ENCODE results near the gene MUC2. TPM values are rescaled to one million over a fixed set of nuclear protein-coding genes. Genes with fewer than 3 reads are reported as not detected.

MUC2 gene
- total RNA-seq, 2 experiments from 2014 or later, result not detected

DNA sequence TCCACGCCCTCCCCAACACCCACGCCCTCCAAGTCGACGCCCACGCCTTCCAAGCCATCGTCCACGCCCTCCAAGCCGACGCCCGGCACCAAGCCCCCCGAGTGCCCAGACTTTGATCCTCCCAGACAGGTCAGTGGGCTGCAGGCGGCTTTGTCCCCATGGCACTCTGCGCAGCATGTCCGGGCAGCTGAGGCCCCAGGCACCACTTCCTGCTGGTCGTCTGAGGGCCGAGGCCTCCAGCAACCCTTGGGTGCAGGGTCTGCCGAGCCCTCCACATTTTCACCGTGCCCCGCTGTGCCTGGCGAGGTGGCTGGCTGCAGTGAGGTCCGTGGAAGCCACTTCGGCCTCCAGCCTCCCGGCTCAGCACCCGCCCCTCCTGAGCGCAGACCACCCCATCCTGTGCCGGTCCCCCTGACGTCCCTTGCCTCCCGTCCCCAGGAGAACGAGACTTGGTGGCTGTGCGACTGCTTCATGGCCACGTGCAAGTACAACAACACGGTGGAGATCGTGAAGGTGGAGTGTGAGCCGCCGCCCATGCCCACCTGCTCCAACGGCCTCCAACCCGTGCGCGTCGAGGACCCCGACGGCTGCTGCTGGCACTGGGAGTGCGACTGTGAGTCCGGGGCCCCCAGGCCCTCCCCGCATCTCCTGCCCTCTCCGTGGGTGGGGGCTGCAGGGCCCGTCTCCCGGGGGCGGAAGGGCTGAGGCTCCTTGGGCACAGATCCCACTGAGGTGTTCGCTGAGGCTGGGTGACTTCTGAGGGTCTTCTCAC lies 26.8 kb downstream of the MUC2 start:
- Mint-ChIP-seq H3K27me3 (no peaks in the 10 kb centered on the region), H3K9me3 (no peaks in the 10 kb centered on the region), H3K4me1 (ENCODE audit: low read depth) (no peaks in the 10 kb centered on the region), H3K4me3 (no peak overlapping the region), H3K36me3 (ENCODE audit: low read depth) (no peaks in the 10 kb centered on the region), H3K27ac (no peak overlapping the region)
- DNase-seq (no peak), ATAC-seq (no peak)
- TF ChIP-seq, protein P1, sequence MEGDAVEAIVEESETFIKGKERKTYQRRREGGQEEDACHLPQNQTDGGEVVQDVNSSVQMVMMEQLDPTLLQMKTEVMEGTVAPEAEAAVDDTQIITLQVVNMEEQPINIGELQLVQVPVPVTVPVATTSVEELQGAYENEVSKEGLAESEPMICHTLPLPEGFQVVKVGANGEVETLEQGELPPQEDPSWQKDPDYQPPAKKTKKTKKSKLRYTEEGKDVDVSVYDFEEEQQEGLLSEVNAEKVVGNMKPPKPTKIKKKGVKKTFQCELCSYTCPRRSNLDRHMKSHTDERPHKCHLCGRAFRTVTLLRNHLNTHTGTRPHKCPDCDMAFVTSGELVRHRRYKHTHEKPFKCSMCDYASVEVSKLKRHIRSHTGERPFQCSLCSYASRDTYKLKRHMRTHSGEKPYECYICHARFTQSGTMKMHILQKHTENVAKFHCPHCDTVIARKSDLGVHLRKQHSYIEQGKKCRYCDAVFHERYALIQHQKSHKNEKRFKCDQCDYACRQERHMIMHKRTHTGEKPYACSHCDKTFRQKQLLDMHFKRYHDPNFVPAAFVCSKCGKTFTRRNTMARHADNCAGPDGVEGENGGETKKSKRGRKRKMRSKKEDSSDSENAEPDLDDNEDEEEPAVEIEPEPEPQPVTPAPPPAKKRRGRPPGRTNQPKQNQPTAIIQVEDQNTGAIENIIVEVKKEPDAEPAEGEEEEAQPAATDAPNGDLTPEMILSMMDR (IDR thresholded peaks at IDR 0.05), result no peak
- intact Hi-C loops (cut with micrococcal nuclease), result no loop called here
- CTCF ChIA-PET, result no interaction called here
- POLR2A ChIA-PET, result no interaction called here

DNA sequence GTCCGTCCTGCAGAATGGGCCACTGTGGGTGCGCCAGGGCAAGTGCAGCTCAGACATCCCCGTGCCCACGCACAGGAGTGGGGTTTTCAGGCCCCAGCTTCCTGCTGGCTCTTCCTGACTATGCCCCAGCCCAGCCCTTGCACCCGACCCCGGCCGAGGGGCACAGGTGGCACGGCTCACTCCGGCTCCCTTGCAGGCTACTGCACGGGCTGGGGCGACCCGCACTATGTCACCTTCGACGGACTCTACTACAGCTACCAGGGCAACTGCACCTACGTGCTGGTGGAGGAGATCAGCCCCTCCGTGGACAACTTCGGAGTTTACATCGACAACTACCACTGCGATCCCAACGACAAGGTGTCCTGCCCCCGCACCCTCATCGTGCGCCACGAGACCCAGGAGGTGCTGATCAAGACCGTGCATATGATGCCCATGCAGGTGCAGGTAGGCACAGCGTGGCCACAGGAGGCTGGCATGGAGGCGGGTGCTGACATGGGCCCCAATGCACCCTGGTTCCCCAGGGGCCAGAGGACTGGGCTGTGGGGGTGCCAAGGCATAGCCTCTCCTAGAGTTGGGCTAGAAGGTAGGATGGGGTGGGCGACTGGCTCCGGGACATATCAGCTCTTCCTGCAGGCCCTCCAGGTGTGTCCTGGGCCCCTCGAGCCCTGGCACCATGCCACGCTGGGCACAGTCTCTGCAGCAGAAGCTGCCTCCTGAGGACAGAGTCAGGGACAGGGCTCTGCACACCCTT lies 27.7 kb downstream of the MUC2 start:
- TF ChIP-seq, protein P1 (IDR thresholded peaks at IDR 0.05), result no peak
- H3K4me1 Mint-ChIP-seq (ENCODE audit: low read depth), result no peaks in the 10 kb centered on the region
- ChIA-PET CTCF (no interaction called here), POLR2A (no interaction called here)
- no peaks in the 10 kb centered on the region for H3K36me3 Mint-ChIP-seq (ENCODE audit: low read depth)
- H3K9me3 Mint-ChIP-seq, result no peaks in the 10 kb centered on the region
- H3K4me3 Mint-ChIP-seq, result no peak overlapping the region
- no peaks in the 10 kb centered on the region for H3K27me3 Mint-ChIP-seq
- ATAC-seq, result no peak
- no peak overlapping the region for H3K27ac Mint-ChIP-seq
- no peak for DNase-seq
- intact Hi-C loops (cut with micrococcal nuclease), result no loop called here

DNA sequence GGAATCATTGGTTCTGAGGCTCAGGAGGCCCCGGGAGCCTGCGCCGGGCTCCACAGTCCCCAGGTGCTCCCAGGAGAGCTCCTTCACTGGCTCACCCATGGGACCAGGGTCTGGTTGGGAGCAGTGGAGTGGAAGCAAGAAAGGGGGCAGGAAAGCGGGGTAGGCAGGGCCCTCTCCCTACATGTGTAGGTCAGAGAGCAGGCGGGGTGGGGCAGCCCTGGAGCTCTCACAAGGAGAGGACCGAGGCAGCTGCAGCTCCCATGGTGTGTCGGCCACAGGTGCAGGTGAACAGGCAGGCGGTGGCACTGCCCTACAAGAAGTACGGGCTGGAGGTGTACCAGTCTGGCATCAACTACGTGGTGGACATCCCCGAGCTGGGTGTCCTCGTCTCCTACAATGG lies 28.3 kb downstream of the MUC2 start:
- H3K9me3 Mint-ChIP-seq, result no peaks in the 10 kb centered on the region
- no peak overlapping the region for H3K4me3 Mint-ChIP-seq
- no peaks in the 10 kb centered on the region for H3K4me1 Mint-ChIP-seq (ENCODE audit: low read depth)
- TF ChIP-seq, protein P1 (IDR thresholded peaks at IDR 0.05), result no peak
- no peak overlapping the region for H3K27ac Mint-ChIP-seq
- ChIA-PET CTCF (no interaction called here), POLR2A (no interaction called here)
- no peaks in the 10 kb centered on the region for H3K36me3 Mint-ChIP-seq (ENCODE audit: low read depth)
- DNase-seq (no peak), ATAC-seq (no peak)
- intact Hi-C loops (cut with micrococcal nuclease), result no loop called here
- H3K27me3 Mint-ChIP-seq, result no peaks in the 10 kb centered on the region

DNA sequence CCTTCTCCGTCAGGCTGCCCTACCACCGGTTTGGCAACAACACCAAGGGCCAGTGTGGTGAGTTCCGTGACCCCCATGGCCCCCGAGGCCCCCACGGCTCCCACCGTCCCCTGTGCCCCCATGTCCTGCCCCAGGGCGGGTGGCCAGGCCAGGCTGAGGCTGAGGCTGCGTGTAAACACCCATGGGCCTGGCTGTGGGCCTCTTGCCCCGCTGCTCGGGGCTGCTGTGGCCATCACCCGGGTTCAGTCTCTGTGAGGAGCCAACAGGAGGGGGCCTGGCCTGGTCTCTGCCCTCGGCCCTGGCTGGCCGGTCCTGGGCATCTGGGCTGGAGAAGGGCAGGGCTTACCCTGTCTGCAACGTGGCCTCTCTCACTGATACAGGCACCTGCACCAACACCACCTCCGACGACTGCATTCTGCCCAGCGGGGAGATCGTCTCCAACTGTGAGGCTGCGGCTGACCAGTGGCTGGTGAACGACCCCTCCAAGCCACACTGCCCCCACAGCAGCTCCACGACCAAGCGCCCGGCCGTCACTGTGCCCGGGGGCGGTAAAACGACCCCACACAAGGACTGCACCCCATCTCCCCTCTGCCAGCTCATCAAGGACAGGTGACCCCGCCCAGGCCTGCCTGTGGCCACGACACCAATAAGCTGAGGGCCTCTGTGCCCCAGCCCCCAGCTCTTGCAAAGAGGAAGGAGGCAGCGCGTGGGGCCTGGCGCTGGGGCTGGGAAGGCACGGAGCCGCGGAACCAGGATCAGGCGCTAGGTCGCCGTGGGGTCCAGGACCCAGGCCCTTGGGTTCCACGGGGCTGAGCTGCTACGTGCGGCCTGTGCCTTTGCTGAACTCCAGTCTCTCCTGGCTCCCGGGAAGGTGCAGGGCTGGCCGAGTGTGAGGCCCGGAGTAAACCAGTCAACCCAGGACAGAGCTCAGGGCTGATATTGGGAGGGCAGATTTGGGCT lies 29.0 kb downstream of the MUC2 start:
- TF ChIP-seq, protein P1 (IDR thresholded peaks at IDR 0.05), result no peak
- Mint-ChIP-seq H3K4me1 (ENCODE audit: low read depth) (no peaks in the 10 kb centered on the region), H3K9me3 (no peaks in the 10 kb centered on the region), H3K4me3 (no peak overlapping the region), H3K27me3 (no peaks in the 10 kb centered on the region), H3K36me3 (ENCODE audit: low read depth) (no peaks in the 10 kb centered on the region), H3K27ac (no peak overlapping the region)
- POLR2A ChIA-PET, result no interaction called here
- ATAC-seq, result no peak
- no peak for DNase-seq
- CTCF ChIA-PET, result no interaction called here
- intact Hi-C loops (cut with micrococcal nuclease), result no loop called here

Data from activated CD8-positive, alpha-beta T cell treated with anti-CD3 and anti-CD28 coated beads for 36 hours (primary cell).